ENCODE results near the gene C16orf74.

Gene C16orf74

DNA sequence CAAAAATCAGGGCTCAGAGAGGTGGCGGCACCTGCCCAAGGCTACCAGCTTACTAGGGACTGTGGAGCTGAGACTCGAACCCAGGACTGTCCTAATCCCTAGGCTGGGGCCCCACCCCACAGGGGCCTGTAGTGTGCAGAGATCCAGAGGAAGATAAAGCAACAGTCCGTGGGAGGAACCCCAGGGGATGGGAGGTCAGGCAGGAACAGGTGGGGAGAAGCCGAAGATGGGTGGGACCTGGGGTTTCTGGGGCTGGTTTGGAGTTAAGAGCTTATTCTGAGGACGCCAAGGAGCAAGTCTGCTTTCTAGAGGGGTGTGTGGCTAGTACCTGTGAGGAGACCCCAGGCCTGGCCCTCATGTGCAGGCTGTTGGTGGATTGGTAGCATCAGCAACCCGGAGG is 14.9 kb downstream of the C16orf74 start:
- FAIRE-seq, result no peak
- no peak for TF ChIP-seq TAF1 (IDR thresholded peaks at IDR 0.05; ENCODE audit: borderline replicate concordance, low read depth, low read length)
- TF ChIP-seq POLR2A (IDR thresholded peaks at IDR 0.05; ENCODE audit: low read depth, low read length), result no peak
- TF ChIP-seq POLR2AphosphoS5 (IDR thresholded peaks at IDR 0.05; ENCODE audit: low read depth, low read length), result no peak
- DNase-seq (ENCODE audit: insufficient read length), result no peak

DNA sequence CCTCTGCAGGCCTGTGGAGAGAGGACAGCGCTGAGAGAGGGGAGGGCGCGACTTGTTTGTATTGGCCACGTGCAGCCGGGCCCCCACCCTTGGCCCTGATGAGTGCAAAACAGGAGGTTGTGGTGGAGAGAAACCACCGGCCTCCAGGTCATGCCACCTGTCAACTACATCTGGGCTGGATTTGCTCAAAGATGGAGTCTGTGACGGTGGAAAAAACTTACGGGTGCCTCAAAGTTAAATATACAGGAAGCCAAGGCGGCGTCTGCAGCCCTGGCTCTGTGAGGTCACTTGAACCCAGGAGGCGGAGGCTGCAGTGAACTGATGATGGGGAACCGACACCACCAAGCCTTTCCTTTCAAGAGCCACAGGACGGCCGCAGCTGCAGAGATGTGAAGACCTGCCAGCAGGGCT is 15.7 kb downstream of the C16orf74 start:
- FAIRE-seq (no peak), DNase-seq (ENCODE audit: insufficient read length) (peak; percentile 68)
- TF ChIP-seq POLR2AphosphoS5 (IDR thresholded peaks at IDR 0.05; ENCODE audit: low read depth, low read length) (no peak), TAF1 (IDR thresholded peaks at IDR 0.05; ENCODE audit: borderline replicate concordance, low read depth, low read length) (no peak), POLR2A (IDR thresholded peaks at IDR 0.05; ENCODE audit: low read depth, low read length) (no peak)

DNA sequence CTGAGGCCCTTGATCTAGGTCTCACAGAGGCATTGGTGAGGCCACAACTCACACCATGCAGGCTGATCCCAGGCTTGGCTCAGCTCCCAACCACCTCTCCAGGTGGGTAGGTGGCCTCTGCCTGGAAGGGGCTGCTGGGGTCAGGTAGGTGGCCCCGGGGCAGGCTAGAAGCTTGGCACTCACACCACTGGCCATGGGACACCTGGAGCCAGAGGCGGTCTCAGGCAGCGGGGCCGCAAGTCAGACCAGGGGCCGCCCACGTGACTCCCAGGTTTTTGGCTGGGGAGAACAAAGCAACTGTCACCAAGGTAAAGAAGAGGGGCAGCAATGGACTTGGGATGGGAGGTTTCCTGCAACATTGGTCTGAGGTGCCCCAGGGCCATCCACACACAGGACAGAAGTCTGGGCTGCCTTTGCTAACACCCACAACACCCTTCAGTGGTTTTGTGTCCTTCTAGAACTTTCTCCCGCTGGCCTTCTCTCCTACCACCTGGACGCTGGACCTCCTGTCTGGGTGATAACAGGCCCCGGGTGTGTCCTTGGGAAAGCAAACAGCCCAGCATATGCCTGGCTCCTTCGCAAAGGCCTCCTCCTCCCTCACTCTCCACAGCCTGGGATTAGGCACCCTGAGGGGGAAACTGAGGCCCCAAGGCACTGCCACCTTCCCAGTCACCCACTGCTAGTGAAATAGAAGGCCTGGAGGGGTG is 16.4 kb downstream of the C16orf74 start:
- DNase-seq (ENCODE audit: insufficient read length) (no peak), FAIRE-seq (no peak)
- TF ChIP-seq TAF1 (IDR thresholded peaks at IDR 0.05; ENCODE audit: borderline replicate concordance, low read depth, low read length) (no peak), POLR2AphosphoS5 (IDR thresholded peaks at IDR 0.05; ENCODE audit: low read depth, low read length) (no peak), POLR2A (IDR thresholded peaks at IDR 0.05; ENCODE audit: low read depth, low read length) (no peak)

DNA sequence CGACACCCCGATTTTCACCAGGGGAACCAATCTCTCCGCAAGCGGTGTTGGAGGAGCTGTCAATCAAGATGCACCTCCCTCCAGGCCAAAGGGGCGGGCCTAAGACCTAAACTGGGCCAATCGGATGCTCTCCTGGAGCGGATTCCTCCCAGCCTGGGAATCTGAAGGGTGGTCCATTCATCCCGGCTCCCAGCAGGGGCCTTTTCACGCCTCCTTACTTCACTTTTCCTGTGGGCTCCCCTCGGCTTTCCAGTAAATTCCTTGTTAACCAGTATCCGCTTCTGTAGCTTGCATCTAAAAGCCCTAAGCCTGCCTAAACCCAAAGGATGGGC is 17.1 kb downstream of the C16orf74 start:
- no peak for DNase-seq (ENCODE audit: insufficient read length)
- FAIRE-seq, result no peak
- TF ChIP-seq POLR2A (IDR thresholded peaks at IDR 0.05; ENCODE audit: low read depth, low read length), result no peak
- TF ChIP-seq POLR2AphosphoS5 (IDR thresholded peaks at IDR 0.05; ENCODE audit: low read depth, low read length), result no peak

DNA sequence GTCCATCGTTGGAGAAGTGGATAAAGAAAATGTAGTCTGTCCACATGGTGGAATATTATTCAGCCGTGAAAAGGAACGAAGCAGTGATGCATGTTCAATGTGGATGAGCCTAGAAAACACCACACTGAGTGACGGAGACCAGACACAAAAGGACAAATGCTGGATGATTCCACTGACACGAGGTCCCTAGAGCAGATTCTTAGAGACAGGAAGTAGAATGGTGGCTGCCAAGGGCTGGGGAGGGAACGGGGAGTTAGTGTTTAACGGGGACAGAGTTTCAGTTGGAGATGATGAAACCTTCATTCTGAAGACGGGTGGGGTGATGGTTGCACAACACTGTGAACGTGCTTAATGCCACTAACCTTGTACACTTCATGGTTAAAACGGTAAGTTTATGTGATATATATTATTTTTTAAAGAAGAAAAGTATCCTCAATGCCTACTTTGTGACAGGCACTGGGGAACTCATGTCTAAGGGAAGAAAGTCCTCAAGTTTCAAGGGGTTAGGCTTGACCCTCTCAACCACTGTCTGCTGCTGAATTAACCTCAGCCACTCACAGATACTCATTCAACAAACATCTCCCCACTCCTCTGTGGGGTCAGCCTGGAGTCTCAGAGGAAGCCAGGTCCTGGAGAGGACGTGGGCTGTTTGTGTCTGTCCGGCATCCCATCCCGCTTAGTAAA is 17.6 kb downstream of the C16orf74 start:
- TF ChIP-seq TAF1 (IDR thresholded peaks at IDR 0.05; ENCODE audit: borderline replicate concordance, low read depth, low read length) (no peak), POLR2AphosphoS5 (IDR thresholded peaks at IDR 0.05; ENCODE audit: low read depth, low read length) (no peak), POLR2A (IDR thresholded peaks at IDR 0.05; ENCODE audit: low read depth, low read length) (no peak)
- no peak for FAIRE-seq
- DNase-seq (ENCODE audit: insufficient read length), result no peak

DNA sequence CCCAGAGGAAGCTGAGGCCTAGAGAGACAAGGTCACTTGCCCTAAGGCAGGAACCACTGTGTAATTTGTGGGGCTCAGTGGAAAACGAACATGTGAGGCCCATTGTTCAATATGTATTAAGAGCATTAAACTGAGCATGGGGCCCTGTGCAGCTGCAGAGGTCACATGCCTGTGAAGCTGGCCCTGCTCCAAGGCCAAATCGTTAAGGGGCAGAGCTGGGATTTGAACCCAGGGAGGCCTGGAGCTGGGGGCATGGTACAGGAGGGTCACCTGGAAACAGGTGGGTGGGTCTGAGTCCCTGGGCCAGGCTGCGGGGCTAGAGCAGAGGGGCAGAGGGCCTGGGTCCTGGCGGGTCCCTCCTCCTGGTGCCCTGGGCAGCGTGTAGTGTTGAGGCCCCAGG is 19.7 kb downstream of the C16orf74 start:
- TF ChIP-seq TAF1 (IDR thresholded peaks at IDR 0.05; ENCODE audit: borderline replicate concordance, low read depth, low read length), result no peak
- no peak for TF ChIP-seq POLR2A (IDR thresholded peaks at IDR 0.05; ENCODE audit: low read depth, low read length)
- TF ChIP-seq POLR2AphosphoS5 (IDR thresholded peaks at IDR 0.05; ENCODE audit: low read depth, low read length), result no peak
- FAIRE-seq (no peak), DNase-seq (ENCODE audit: insufficient read length) (no peak)

DNA sequence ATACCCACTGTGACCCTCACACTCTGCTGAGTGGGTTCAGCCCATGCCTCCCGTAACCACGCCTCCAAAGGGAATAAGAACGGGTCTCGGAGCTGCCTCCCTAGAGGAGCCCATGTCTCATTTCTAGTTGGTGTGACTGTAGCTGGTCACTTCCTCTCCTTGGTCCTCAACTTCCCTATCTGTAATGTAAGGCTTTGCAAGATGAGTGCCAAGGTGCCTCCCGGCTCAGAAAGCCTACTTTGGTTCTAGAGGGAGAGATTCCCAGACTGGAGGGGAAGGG is 20.8 kb downstream of the C16orf74 start:
- FAIRE-seq (no peak), DNase-seq (ENCODE audit: insufficient read length) (no peak)
- TF ChIP-seq POLR2A (IDR thresholded peaks at IDR 0.05; ENCODE audit: low read depth, low read length) (no peak), POLR2AphosphoS5 (IDR thresholded peaks at IDR 0.05; ENCODE audit: low read depth, low read length) (no peak)

DNA sequence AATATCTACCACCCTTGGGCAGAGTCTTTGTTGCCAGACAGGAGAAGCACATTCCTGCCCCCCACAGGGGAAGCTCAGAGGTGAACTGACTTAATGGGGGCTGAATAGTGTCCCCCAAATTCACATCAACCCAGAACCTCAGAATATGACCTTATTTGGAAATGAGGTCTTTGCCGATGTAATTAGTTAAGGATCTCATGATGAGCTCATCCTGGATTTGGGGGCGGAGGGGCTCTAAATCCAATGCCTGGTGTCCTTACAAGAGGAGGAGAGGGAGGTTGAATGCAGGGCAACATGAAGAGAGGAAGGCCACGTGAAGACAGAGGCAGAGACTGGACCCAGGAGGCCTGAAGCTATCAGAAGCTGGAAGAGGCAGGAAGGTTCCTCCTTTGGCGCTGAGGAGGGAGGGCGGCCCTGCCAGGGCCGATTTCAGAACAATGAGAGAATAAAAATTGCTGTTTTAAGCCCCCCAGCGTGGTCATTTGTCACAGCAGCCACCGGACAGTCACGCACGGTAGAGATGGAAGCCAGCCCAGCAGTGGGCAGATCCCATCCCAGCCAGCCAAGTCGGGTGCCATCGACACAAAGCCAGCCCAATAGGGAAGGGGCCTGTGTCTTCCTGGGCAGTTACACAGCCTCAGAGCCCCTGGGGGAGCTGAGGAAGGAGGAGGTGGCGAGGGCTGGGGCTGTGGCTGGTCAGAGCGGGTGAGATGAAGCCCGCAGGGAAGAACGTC is 21.3 kb downstream of the C16orf74 start:
- TF ChIP-seq TAF1 (IDR thresholded peaks at IDR 0.05; ENCODE audit: borderline replicate concordance, low read depth, low read length), result no peak
- no peak for TF ChIP-seq POLR2AphosphoS5 (IDR thresholded peaks at IDR 0.05; ENCODE audit: low read depth, low read length)
- no peak for TF ChIP-seq POLR2A (IDR thresholded peaks at IDR 0.05; ENCODE audit: low read depth, low read length)
- no peak for FAIRE-seq
- DNase-seq (ENCODE audit: insufficient read length), result no peak

DNA sequence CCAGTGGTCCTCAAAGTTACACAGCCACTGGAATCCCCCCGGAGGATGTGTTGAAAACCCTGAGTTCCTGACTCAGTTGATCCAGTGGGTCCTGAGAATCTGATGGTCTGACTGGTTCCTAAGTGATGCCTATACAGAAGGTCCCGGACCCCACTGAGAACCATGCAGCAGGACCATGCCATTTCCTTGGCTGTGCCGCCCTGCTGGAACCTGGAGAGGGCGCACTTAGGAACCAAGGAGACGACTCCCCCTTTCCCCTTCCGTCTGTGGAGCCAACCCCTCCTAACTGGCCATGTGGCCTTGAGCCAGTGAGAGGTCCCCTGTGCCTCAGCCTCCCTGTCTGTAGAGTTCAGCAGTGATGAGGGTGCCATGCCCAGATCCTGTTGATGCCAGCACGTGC is 22.0 kb downstream of the C16orf74 start:
- FAIRE-seq (no peak), DNase-seq (ENCODE audit: insufficient read length) (no peak)
- TF ChIP-seq POLR2A (IDR thresholded peaks at IDR 0.05; ENCODE audit: low read depth, low read length) (no peak), TAF1 (IDR thresholded peaks at IDR 0.05; ENCODE audit: borderline replicate concordance, low read depth, low read length) (no peak), POLR2AphosphoS5 (IDR thresholded peaks at IDR 0.05; ENCODE audit: low read depth, low read length) (no peak)

DNA sequence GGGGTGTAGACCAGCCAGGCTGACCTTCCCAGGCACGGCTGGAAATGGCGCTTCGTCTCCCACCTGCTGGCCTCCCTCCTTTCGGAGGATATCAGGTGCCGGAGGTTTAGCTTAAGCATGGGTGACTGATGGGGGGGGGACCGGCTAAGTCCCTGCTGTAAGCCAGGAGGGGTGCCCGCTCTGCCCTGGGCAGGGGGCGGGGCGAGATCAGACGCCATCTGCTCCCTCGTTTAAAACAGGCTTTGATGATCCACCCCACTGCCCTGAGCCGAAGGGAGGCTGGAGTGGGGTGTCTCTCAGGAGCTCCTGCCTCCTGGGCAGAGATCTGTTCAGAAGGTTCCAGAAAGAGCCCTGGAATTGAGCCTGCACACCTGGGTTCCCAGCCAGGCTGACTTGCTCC is 26.0 kb downstream of the C16orf74 start:
- FAIRE-seq (no peak), DNase-seq (ENCODE audit: insufficient read length) (no peak)
- no peak for TF ChIP-seq POLR2A (IDR thresholded peaks at IDR 0.05; ENCODE audit: low read depth, low read length)
- no peak for TF ChIP-seq TAF1 (IDR thresholded peaks at IDR 0.05; ENCODE audit: borderline replicate concordance, low read depth, low read length)
- TF ChIP-seq POLR2AphosphoS5 (IDR thresholded peaks at IDR 0.05; ENCODE audit: low read depth, low read length), result no peak

DNA sequence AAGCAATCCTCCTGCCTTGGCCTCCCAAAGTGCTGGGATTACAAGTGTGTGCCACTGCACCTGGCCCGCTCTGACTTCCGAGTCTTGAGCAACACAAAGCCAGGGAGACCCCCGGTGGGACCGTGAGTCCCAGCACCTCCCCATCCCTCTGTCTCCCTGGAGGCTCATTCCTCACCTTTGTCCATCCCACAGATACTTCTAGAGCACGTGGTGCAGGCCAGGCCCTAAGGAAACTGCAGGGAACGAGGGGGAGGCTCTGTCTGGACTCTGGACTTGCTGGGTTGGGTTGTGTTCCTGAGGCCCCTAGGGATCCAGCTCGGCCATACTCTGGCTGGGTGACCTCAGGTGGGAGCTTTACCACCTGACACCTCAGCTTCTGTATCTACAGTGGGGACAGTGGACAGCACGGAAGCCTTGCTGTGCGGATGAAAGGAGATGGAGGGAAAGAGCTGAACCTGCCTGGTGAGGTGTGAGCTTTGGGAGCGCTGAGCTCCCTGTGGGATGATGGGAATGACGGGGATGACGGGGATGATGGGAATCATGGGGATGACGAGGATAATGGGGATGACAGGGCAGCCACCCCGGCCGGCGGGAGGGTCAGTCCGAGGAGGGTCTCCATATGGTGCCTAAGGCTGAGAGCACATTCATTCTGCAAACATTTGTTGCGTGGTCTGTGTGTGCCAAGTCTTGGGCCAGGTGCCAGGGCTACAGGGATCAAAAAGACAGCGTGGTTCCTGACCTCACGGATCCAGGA is 26.6 kb downstream of the C16orf74 start:
- TF ChIP-seq POLR2AphosphoS5 (IDR thresholded peaks at IDR 0.05; ENCODE audit: low read depth, low read length), result no peak
- TF ChIP-seq POLR2A (IDR thresholded peaks at IDR 0.05; ENCODE audit: low read depth, low read length), result no peak
- TF ChIP-seq TAF1 (IDR thresholded peaks at IDR 0.05; ENCODE audit: borderline replicate concordance, low read depth, low read length), result no peak
- no peak for DNase-seq (ENCODE audit: insufficient read length)
- no peak for FAIRE-seq

Data from GM12892 (cell line).